ENCODE measurements around the gene INMT.

DNA sequence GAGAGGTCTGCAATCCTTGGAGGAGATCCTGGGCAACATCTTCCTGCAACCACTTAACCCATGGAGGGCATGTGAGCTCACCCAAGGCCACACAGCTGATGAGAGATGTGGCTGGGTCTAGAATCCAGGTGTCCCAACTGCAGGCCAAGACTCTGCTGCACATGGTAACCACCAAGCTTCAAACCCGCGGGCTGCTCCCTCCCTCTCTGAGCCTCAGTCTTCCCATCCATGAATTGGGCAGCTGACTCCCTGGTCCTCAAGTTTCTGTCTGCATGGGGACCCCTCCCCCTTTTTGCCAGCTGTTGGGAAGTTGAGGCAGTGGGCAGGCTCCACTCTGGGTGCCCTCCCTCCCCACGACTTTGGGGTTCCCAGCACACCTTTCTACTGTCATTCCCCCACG lies 20.9 kb upstream of the INMT start:
- TF ChIP-seq, protein P1, sequence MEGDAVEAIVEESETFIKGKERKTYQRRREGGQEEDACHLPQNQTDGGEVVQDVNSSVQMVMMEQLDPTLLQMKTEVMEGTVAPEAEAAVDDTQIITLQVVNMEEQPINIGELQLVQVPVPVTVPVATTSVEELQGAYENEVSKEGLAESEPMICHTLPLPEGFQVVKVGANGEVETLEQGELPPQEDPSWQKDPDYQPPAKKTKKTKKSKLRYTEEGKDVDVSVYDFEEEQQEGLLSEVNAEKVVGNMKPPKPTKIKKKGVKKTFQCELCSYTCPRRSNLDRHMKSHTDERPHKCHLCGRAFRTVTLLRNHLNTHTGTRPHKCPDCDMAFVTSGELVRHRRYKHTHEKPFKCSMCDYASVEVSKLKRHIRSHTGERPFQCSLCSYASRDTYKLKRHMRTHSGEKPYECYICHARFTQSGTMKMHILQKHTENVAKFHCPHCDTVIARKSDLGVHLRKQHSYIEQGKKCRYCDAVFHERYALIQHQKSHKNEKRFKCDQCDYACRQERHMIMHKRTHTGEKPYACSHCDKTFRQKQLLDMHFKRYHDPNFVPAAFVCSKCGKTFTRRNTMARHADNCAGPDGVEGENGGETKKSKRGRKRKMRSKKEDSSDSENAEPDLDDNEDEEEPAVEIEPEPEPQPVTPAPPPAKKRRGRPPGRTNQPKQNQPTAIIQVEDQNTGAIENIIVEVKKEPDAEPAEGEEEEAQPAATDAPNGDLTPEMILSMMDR (IDR thresholded peaks at IDR 0.05): no peak
- no peak for TF ChIP-seq ZFX (IDR thresholded peaks at IDR 0.05; ENCODE audit: borderline replicate concordance)
